Right lobe of liver (tissue), 6 donors: ENCODE data around the gene ATAD2B. TPM values are rescaled to one million over a fixed set of nuclear protein-coding genes. Genes with fewer than 3 reads are reported as not detected.

ENCODE experiments used
- ATAC-seq, 4 donors: fragments of 200-7000 bp; cut with Tn5 transposase; one replicate each; pipeline ENCODE4 v1.9.1; 2020; ENCODE audit warnings: mild to moderate bottlenecking in 4 of 4, moderate library complexity in 4 of 4
- DNase-seq, 3 donors: peaks; one replicate each; pipeline ENCODE4 v3.0.0-alpha.2; 2020
- H3K27ac ChIP-seq, 3 donors: fragments of 200-600 bp; one replicate each; pipeline ENCODE4 v1.8.0; 2022
- H3K27me3 ChIP-seq, 2 donors: fragments of 200-600 bp; one replicate each; pipeline ENCODE4 v1.8.0; 2022
- H3K36me3 ChIP-seq, 4 donors: fragments of 200-600 bp; sonication (generic) in 1 of 4; one replicate each; pipeline versions ENCODE4 v1.5.1 to v1.8.0; 2017 to 2022; ENCODE audit warnings: control low read depth in 1 of 4
- H3K4me1 ChIP-seq, 4 donors: fragments of 200-600 bp; sonication (generic) in 1 of 4; one replicate each; pipeline versions ENCODE4 v1.5.1 to v1.8.0; 2017 to 2022; ENCODE audit warnings: control low read depth in 1 of 4
- H3K4me3 ChIP-seq, 3 donors: fragments of 200-600 bp; one replicate each; pipeline ENCODE4 v1.8.0; 2022
- H3K9me3 ChIP-seq, 4 donors: fragments of 200-600 bp; sonication (generic) in 1 of 4; one replicate each; pipeline versions ENCODE4 v1.5.1 to v1.8.0; 2017 to 2022; ENCODE audit warnings: control low read depth in 1 of 4
- POLR2A ChIP-seq: fragments of 450-650 bp; IDR thresholded peaks from one replicate; pipeline ENCODE4 v1.6.1; 2017; ENCODE audit warnings: antibody characterized with exemption, mild to moderate bottlenecking
- WGBS: methylation state at CpG from one replicate; pipeline ENCODE4 v1.1.6; 2018; ENCODE audit warnings: low coverage, low lambda C conversion rate; ENCODE audit not compliant: insufficient coverage; ENCODE audit errors: missing lambda C conversion rate; 5-methylcytosine and 5-hydroxymethylcytosine counted together
- intact Hi-C, 2 donors: fragments of 100-400 bp; cut with DNase I; formaldehyde crosslinking; loops; one replicate each; pipeline versions ENCODE4 v1.11.2 to v1.14.1; 2022
- total RNA-seq, 6 experiments: library from RNA; depleted of rRNA in 2 of 6; stranded (reverse); fragments of >200 nt in 2 of 6; fragmentation: NEBNext Ultra II Directional in 3 of 6; extraction: Animal tissue kit (Norgen Biotek cat#: 25700) in 3 of 6; gene quantifications; one replicate each; pipeline versions ENCODE4 v1.1.0 to v1.2.4, GENCODE V29; 2016 to 2023
- TF ChIP-seq, protein P1 (sequence below), 4 donors: fragments of 200-600 bp in 3 of 4; fragments of 450-650 bp in 1 of 4; IDR thresholded peaks; one replicate each; pipeline versions ENCODE4 v1.5.1 to v1.8.0; 2016 to 2022; ENCODE audit warnings: antibody characterized with exemption in 4 of 4, mild to moderate bottlenecking in 2 of 4
- donor health status: DM: no; HTN: yes; CAD: no.
- donor health status: DM: no; HTN: no; CAD: no.
- donor health status: DM: no; HTN: no; CAD: no.
- donor health status: DM: no; HTN: yes; CAD: no.
- donor health status: DM: no; HTN: yes; CAD: no.

Gene ATAD2B
- total RNA-seq, 6 experiments from 2014 or later = 7.5 to 12.1 (median 8.8) TPM

DNA sequence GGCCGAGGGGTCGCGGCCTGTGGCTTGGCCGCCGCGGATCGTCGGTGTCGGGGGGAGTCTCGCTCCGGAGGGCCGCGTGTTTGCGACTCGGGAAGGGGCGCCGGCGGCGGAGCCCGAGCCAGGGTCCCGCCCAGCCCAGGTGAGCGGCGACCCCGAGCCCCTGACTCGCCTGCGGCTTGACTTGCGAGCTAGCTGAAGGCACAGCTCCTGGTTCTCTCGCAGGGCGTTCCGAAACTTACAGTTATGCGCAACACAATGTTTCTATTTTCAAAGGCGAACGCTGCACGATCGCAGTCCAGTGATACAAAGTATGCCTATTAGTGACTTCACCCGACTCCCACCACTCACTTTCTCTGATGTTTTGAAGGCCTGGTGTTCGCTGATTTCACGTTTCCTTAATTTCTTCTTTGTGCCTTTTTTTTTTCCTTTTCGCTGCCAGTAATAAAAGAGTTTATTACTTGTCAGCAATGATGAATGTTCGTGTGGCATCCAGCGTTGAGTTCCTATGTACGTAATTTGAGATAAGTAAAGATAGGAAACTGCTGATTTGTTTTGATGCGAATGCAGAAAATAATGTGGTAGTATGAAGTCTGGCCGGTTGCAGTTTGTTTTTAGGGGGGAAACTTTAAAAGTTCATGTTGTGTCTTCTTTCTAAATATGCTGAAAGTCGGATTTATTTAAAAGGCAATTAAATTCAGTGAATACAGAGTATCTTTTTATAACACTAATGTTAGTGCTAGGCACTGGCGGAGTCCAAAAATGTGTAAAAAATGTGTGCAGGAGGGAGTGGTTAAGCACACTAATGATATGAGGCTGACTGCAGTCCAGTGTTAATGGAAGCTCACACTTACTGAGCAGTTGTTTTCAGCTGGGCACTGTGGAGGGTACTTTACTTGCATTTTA is 14.0 kb upstream of the ATAD2B start:
- no peaks in the 10 kb centered on the region for H3K36me3 ChIP-seq
- ATAC-seq (peak; percentile 43 to 63 (median 52)), DNase-seq (no peak)
- 4% methylated on average over 17 of the region's 46 CpGs for WGBS
- peak overlapping the region; percentile 87 to 91 (median 87) for H3K27ac ChIP-seq
- peaks cover 0 to 8% (median 0%) of the 10 kb centered on the region in 4 donors for H3K4me1 ChIP-seq
- no peaks in the 10 kb centered on the region for H3K27me3 ChIP-seq
- TF ChIP-seq, protein P1, sequence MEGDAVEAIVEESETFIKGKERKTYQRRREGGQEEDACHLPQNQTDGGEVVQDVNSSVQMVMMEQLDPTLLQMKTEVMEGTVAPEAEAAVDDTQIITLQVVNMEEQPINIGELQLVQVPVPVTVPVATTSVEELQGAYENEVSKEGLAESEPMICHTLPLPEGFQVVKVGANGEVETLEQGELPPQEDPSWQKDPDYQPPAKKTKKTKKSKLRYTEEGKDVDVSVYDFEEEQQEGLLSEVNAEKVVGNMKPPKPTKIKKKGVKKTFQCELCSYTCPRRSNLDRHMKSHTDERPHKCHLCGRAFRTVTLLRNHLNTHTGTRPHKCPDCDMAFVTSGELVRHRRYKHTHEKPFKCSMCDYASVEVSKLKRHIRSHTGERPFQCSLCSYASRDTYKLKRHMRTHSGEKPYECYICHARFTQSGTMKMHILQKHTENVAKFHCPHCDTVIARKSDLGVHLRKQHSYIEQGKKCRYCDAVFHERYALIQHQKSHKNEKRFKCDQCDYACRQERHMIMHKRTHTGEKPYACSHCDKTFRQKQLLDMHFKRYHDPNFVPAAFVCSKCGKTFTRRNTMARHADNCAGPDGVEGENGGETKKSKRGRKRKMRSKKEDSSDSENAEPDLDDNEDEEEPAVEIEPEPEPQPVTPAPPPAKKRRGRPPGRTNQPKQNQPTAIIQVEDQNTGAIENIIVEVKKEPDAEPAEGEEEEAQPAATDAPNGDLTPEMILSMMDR (IDR thresholded peaks at IDR 0.05) = no peak
- TF ChIP-seq POLR2A = no peak
- peak overlapping the region; percentile 70 to 86 (median 75) for H3K4me3 ChIP-seq
- no peaks in the 10 kb centered on the region for H3K9me3 ChIP-seq
- intact Hi-C loops = no loop called here

DNA sequence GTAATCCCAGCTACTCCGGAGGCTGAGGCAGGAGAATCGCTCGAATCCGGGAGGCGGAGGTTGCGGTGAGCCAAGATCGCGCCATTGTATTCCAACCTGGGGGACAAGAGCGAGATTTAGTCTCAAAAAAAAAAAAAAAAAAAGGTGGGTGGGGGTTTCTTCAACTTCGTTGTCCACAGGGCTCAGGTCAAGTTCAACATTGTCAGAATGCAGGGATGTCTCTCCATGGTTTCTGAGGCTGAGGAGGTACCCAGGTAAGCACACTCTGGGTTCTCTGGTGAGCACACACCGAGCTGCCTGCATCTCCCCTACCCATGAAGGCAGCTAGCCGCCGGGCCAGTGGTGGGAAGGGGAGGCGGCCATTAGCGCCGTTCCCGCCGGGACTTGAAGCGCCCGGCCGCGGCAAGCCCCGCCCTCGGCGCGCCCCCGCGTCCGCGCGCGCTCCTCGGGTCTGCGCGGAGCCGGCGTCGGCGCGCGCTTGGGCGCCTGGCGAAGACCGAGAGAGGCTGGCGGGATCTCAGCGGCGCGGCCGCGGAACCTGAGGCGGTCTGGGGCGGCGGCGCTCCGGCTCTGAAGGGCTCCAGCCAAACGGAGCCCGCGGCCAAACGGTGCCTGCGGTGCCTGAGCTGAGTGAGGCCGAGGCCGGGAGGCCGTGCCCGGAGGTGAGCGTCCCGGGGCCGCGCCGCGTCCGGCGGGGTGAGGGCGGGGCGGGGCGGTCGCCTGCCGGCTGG is 13.2 kb upstream of the ATAD2B start, which contains the start of gene UBXN2A:
Gene UBXN2A, plus strand, starts transcription at position 477 of the 731 bp plus-strand sequence. CDS start 17,852 bp downstream, outside the sequence.
- 1% methylated on average over 10 of the region's 77 CpGs for WGBS
- intact Hi-C loops = no loop called here

DNA sequence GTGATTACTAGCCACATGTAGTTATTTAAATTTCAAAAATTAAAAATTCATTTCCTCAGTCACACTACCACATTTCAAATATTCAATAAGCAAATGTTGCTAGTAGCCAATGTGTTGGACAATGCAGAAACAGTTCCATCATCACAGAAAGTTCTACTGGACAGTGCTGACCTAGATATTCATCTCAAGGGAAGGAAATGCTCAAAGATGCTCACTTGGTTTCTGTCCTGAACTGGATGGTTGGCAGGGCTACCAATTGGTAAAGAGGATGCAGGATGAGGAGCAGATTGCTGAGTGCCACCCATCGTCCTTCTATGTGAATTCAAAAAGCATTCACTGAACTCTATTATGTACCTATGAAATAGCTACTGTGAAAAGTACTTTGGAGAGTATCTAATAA is 7.3 kb upstream of the ATAD2B start:
- Histone ChIP-seq H3K36me3 (no peaks in the 10 kb centered on the region), H3K27me3 (no peaks in the 10 kb centered on the region), H3K9me3 (no peaks in the 10 kb centered on the region), H3K27ac (no peak overlapping the region), H3K4me1 (peaks cover 0 to 3% (median under 1%) of the 10 kb centered on the region in 4 donors), H3K4me3 (no peak overlapping the region)
- intact Hi-C loops = no loop called here
- TF ChIP-seq POLR2A = no peak
- TF ChIP-seq, protein P1 (IDR thresholded peaks at IDR 0.05) = no peak
- 56% methylated on average over 1 of the region's 1 CpG for WGBS
- DNase-seq = no peak
- no peak for ATAC-seq

More for the DNA sequence above, 13.2 kb upstream of the ATAD2B start, which contains the start of gene UBXN2A:
- Histone ChIP-seq H3K4me1 (peaks cover 0 to 8% (median 0%) of the 10 kb centered on the region in 4 donors), H3K27me3 (no peaks in the 10 kb centered on the region), H3K9me3 (no peaks in the 10 kb centered on the region), H3K4me3 (peak within 1 kb of the TSS; percentile 70 to 86 (median 75)), H3K27ac (peak within 1 kb of the TSS; percentile 87 to 91 (median 87)), H3K36me3 (no peaks in the 10 kb centered on the region)
- ATAC-seq = peak; percentile 88 to 95 (median 92)
- TF ChIP-seq, protein P1 (IDR thresholded peaks at IDR 0.05) = no peak
- peak; percentile 78 for TF ChIP-seq POLR2A
- peak; percentile 80 to 82 (median 80) for DNase-seq

DNA sequence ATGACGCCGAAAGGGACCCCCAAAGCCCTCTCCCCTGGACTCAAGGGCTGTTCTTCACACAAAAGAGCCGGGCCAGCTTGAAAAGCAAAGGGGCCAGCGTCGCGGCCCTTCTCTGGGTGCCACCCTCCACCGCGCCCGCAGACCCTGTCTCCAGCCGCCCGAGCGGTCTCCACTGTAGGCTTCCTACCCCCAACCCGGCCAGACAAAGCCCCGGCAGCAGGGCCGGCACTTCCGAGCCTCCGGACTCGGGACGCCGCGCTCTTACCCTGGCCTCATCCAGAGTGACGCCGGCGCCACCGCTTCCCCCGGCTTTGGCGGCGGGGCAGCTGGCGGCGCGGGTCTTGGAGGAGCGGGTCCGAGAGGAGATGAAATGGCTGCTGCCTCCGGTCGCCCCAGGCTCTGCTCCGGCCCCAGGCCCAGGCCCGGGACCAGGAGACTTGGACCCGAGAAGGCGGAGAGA is 603 bp downstream of the ATAD2B start:
- no peak for TF ChIP-seq POLR2A
- TF ChIP-seq, protein P1 (IDR thresholded peaks at IDR 0.05) = no peak
- Histone ChIP-seq H3K36me3 (no peaks in the 10 kb centered on the region), H3K27ac (peak overlapping the region; percentile 96 to 97 (median 97)), H3K4me1 (peaks cover 0 to 32% (median 8%) of the 10 kb centered on the region in 4 donors), H3K4me3 (peak overlapping the region; percentile 75 to 88 (median 76)), H3K27me3 (no peaks in the 10 kb centered on the region), H3K9me3 (no peaks in the 10 kb centered on the region)
- ATAC-seq = peak; percentile 36 to 47 (median 44)
- WGBS = 0% methylated on average over 3 of the region's 39 CpGs
- peak in 2 of 3 donors; percentile 64 to 72 for DNase-seq
- intact Hi-C loops = no loop called here
